Left lung (tissue), 10 donors: ENCODE measurements around the gene PDCD7. TPM values are rescaled to one million over a fixed set of nuclear protein-coding genes. Genes with fewer than 3 reads are reported as not detected.
"Not testable (repeated sequence)": the region's sequence is repeated elsewhere in the genome, so short reads cannot be mapped to it uniquely, and the experiment has no call there.

Source experiments
- ATAC-seq: fragments of 200-7000 bp; cut with Tn5 transposase; one replicate; pipeline ENCODE4 v1.9.1; 2020; ENCODE audit warnings: moderate library complexity
- DNase-seq, 4 donors: peaks; one replicate each; pipeline ENCODE4 v3.0.0-alpha.2; 2013 to 2020
- H3K27ac ChIP-seq, 2 donors: fragments of 200-600 bp; sonication (generic) in 1 of 2; one replicate each; pipeline versions ENCODE4 v1.5.0 to v1.8.0; 2020 to 2021
- H3K27me3 ChIP-seq, 2 donors: fragments of 200-600 bp; sonication (generic) in 1 of 2; one replicate each; pipeline versions ENCODE4 v1.5.0 to v1.8.0; 2020 to 2021
- H3K36me3 ChIP-seq, 2 donors: fragments of 200-600 bp; sonication (generic) in 1 of 2; one replicate each; pipeline versions ENCODE4 v1.5.0 to v1.8.0; 2020 to 2021
- H3K4me1 ChIP-seq, 2 donors: fragments of 200-600 bp; one replicate each; pipeline ENCODE4 v1.8.0; 2021
- H3K4me3 ChIP-seq, 2 donors: fragments of 200-600 bp; sonication (generic) in 1 of 2; one replicate each; pipeline versions ENCODE4 v1.5.0 to v1.8.0; 2020 to 2021; ENCODE audit warnings: mild to moderate bottlenecking in 1 of 2
- H3K9me3 ChIP-seq, 2 donors: fragments of 200-600 bp; sonication (generic) in 1 of 2; one replicate each; pipeline versions ENCODE4 v1.5.0 to v1.8.0; 2020 to 2021
- CTCF ChIP-seq, 2 donors: fragments of 200-600 bp; sonication (generic) in 1 of 2; IDR thresholded peaks; one replicate each; pipeline versions ENCODE4 v1.5.0 to v1.8.0; 2021; ENCODE audit warnings: antibody characterized with exemption in 2 of 2
- intact Hi-C, 2 donors: fragments of 100-400 bp; cut with DNase I; formaldehyde crosslinking; loops; one replicate each; pipeline versions ENCODE4 v1.11.2 to v1.14.2; 2022
- polyA plus RNA-seq, 6 donors: library from polyadenylated mRNA; unstranded; fragments of 120-200 nt; gene quantifications; one replicate each; pipeline ENCODE4 v1.2.1, GENCODE V29; 2013; ENCODE audit not compliant: insufficient read length in 6 of 6
- total RNA-seq, 2 donors: library from RNA; stranded (reverse); fragmentation: NEBNext Ultra II Directional; extraction: Animal tissue kit (Norgen Biotek cat#: 25700); gene quantifications; one replicate each; pipeline ENCODE4 v1.2.1, GENCODE V29; 2021
- donor health status: DM: no; HTN: yes; CAD: no.
- donor health status: DM: no; HTN: no; CAD: no.

Gene PDCD7
- total and polyA plus RNA-seq, 8 donors, result 15.8 to 35.4 (median 33.8) TPM

GRCh38 chr15:65077981-65078352 is 55.6 kb downstream of the PDCD7 start:
- ATAC-seq, result peak; percentile 73
- no peak overlapping the region for H3K4me3 ChIP-seq
- intact Hi-C loops, result no loop called here

GRCh38 chr15:65077291-65077980 is 56.2 kb downstream of the PDCD7 start:
- Histone ChIP-seq H3K36me3 (no peaks in the 10 kb centered on the region), H3K4me3 (no peak overlapping the region), H3K4me1 (peaks cover 9 to 11% of the 10 kb centered on the region in 2 donors), H3K27ac (no peak overlapping the region), H3K9me3 (no peaks in the 10 kb centered on the region), H3K27me3 (peaks cover 5 to 43% of the 10 kb centered on the region in 2 donors)
- no peak for ATAC-seq
- intact Hi-C loops, result no loop called here
- DNase-seq, result no peak
- no peak for TF ChIP-seq CTCF (IDR thresholded peaks at IDR 0.05)

More at GRCh38 chr15:65077981-65078352, 55.6 kb downstream of the PDCD7 start:
- H3K9me3 ChIP-seq, result no peaks in the 10 kb centered on the region
- no peaks in the 10 kb centered on the region for H3K36me3 ChIP-seq
- H3K4me1 ChIP-seq, result peaks cover 15 to 16% of the 10 kb centered on the region in 2 donors
- TF ChIP-seq CTCF (IDR thresholded peaks at IDR 0.05), result peak; percentile 34 to 46
- H3K27me3 ChIP-seq, result peaks cover 5 to 46% of the 10 kb centered on the region in 2 donors
- peak in 2 of 4 donors; percentile 55 to 88 for DNase-seq
- H3K27ac ChIP-seq, result no peak overlapping the region

- Histone ChIP-seq H3K36me3 (no peaks in the 10 kb centered on the region), H3K27me3 (peaks cover 5 to 39% of the 10 kb centered on the region in 2 donors), H3K4me1 (peaks cover 2 to 3% of the 10 kb centered on the region in 2 donors), H3K27ac (no peak within 1 kb of the TSS), H3K4me3 (no peak within 1 kb of the TSS), H3K9me3 (no peaks in the 10 kb centered on the region)
- DNase-seq (no peak), ATAC-seq (no peak)
- intact Hi-C loops, result no loop called here
- TF ChIP-seq CTCF (IDR thresholded peaks at IDR 0.05), result no peak
These were observed 56.9 kb downstream of the PDCD7 start, which contains the start of gene KBTBD13 for GRCh38 chr15:65076486-65077290. Gene KBTBD13, plus strand, starts transcription at chr15:65076746. Its CDS starts 70 bp downstream, at chr15:65076816.

- H3K27me3 ChIP-seq, result peaks cover 5 to 39% of the 10 kb centered on the region in 2 donors
- ATAC-seq, H3K9me3 ChIP-seq, H3K4me1 ChIP-seq, H3K36me3 ChIP-seq, intact Hi-C loops, H3K4me3 ChIP-seq, DNase-seq, H3K27ac ChIP-seq: not testable (repeated sequence)
These were observed 57.8 kb downstream of the PDCD7 start for GRCh38 chr15:65075607-65076395.

GRCh38 chr15:65074946-65075345 is 58.7 kb downstream of the PDCD7 start:
- H3K4me1 ChIP-seq, H3K36me3 ChIP-seq, H3K27ac ChIP-seq, ATAC-seq, H3K9me3 ChIP-seq, DNase-seq, intact Hi-C loops, H3K4me3 ChIP-seq: not testable (repeated sequence)
- H3K27me3 ChIP-seq, result peaks cover 5 to 39% of the 10 kb centered on the region in 2 donors
